ENCODE results near the gene ALOX5. TPM values are rescaled to one million over a fixed set of nuclear protein-coding genes. Genes with fewer than 3 reads are reported as not detected.

ALOX5 gene
- total RNA-seq, 1 donor from 2014 or later: 1.6 TPM

DNA sequence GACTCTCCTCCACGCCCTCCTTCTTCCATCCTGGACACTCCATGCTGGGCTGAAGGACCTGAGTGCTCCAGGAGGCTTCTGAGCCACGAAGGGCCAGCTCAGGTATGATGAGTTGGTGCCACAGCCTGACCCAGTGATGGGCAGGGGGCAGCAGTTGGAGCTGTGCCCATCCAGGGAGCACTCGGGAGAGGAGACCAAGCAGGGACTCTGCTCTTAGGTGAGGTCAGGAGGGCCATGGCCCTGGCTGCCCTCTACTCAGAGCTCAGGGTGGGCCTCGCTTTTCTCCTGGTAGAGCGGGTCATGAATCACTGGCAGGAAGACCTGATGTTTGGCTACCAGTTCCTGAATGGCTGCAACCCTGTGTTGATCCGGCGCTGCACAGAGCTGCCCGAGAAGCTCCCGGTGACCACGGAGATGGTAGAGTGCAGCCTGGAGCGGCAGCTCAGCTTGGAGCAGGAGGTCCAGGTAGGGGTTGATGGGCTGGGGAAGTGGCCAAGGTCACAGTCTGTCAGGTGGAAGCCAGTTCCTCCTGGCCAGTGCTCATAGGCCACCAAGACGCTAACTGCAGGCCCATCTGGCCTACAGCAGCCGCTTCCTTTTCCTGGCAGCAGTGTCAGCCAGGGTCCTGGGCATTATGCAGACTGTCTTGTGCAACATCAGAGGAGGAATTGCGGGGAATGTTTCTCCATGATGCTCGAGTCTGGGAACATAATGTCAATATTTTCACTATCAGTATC is 50.8 kb downstream of the ALOX5 start:
- no peak overlapping the region for H3K4me3 Mint-ChIP-seq
- H3K27me3 ChIP-seq: no peaks in the 10 kb centered on the region

DNA sequence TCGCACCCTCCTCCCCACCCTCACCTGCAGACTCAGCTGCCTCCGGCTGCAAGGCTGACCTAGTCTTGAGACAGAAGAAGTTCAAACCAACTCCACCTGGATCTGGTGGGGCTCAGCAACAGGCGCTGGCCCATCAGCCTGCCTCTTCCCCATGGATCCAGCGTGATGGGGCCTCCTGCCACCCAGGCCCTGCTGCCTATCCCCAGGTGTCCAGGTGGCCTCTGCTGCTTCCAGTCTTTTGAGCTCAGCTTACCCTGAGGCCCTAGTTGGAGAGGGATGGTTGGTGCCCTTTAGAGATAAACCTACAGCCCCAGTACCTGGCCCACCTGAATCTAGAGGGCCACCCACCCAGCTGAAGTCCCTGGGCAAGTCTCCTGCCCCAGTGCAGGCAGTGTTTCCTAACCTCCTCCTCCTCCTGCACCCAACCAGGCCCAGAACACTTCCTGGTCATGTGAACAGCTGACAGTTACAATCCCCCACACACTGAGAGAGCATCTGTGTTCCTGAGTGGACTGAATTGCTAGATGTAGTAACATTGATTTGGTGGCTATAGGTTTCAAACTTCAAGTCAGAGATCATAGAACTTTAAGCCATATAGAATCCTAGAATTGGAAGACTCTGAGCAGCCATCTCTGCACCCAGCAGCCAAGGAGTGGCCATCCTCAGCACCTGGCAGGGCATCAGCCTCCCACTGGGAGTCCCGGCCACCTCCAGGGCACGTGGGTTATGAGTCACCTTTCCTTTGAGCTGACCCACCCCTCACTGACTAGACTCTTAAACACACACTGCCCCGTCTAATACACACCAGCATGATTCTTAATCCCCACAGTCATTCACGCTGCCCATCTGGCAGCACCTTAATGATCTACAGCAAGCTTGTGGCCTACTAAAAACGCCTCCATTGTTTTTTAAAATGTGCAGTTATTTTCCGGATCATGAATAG is 51.9 kb downstream of the ALOX5 start:
- Histone ChIP-seq H3K27me3 (no peaks in the 10 kb centered on the region), H3F3A (ENCODE audit: low read depth) (no peaks in the 10 kb centered on the region), H3K9me3 (ENCODE audit: low read depth) (no peaks in the 10 kb centered on the region), H3K4me3 (no peak overlapping the region), H3K4me1 (no peaks in the 10 kb centered on the region), H3K4me2 (no peak overlapping the region), H3K36me3 (no peaks in the 10 kb centered on the region), H2AFZ (replicated peaks) (no peak overlapping the region), H3K9ac (no peak overlapping the region), H4K20me1 (ENCODE audit: low read depth) (no peaks in the 10 kb centered on the region), H3K79me2 (ENCODE audit: low read depth) (no peaks in the 10 kb centered on the region), H3K27ac (no peak overlapping the region)
- Mint-ChIP-seq H3K27me3 (ENCODE audit: insufficient read depth, low read depth) (peaks cover 7% of the 10 kb centered on the region), H3K9me3 (peaks cover 3% of the 10 kb centered on the region), H3K4me3 (no peak overlapping the region), H3K4me1 (peaks cover 9% of the 10 kb centered on the region), H3K27ac (no peak overlapping the region), H3K36me3 (no peaks in the 10 kb centered on the region)
- no peak for TF ChIP-seq EZH2 (IDR thresholded peaks at IDR 0.05)
- no peak for TF ChIP-seq CTCF (IDR thresholded peaks at IDR 0.05)
- TF ChIP-seq EZH2phosphoT487 (IDR thresholded peaks at IDR 0.05): no peak
- DNase-seq (ENCODE audit: low spot score): no peak

More for the DNA sequence above, 50.8 kb downstream of the ALOX5 start:
- Histone ChIP-seq H3K79me2 (ENCODE audit: low read depth) (no peaks in the 10 kb centered on the region), H3K36me3 (no peaks in the 10 kb centered on the region), H3K4me3 (no peak overlapping the region), H3K9me3 (ENCODE audit: low read depth) (no peaks in the 10 kb centered on the region), H3K9ac (no peak overlapping the region), H3K27ac (no peak overlapping the region), H4K20me1 (ENCODE audit: low read depth) (no peaks in the 10 kb centered on the region), H3K4me1 (peaks cover 8% of the 10 kb centered on the region), H2AFZ (replicated peaks) (no peak overlapping the region), H3K4me2 (no peak overlapping the region), H3F3A (ENCODE audit: low read depth) (peaks cover 3% of the 10 kb centered on the region)
- Mint-ChIP-seq H3K27me3 (ENCODE audit: insufficient read depth, low read depth) (peaks cover 9% of the 10 kb centered on the region), H3K36me3 (no peaks in the 10 kb centered on the region), H3K27ac (no peak overlapping the region), H3K4me1 (peaks cover 13% of the 10 kb centered on the region), H3K9me3 (peaks cover 3% of the 10 kb centered on the region)
- no peak for DNase-seq (ENCODE audit: low spot score)
- TF ChIP-seq EZH2phosphoT487 (IDR thresholded peaks at IDR 0.05): no peak
- no peak for TF ChIP-seq CTCF (IDR thresholded peaks at IDR 0.05)
- no peak for TF ChIP-seq EZH2 (IDR thresholded peaks at IDR 0.05)

GRCh38 chr10:45427262-45427969 is 53.4 kb downstream of the ALOX5 start:
- Histone ChIP-seq H3K27me3 (no peaks in the 10 kb centered on the region), H4K20me1 (ENCODE audit: low read depth) (no peaks in the 10 kb centered on the region), H3K36me3 (no peaks in the 10 kb centered on the region), H3K27ac (no peak overlapping the region), H3K4me3 (no peak overlapping the region), H3K9ac (no peak overlapping the region), H2AFZ (replicated peaks) (no peak overlapping the region), H3K9me3 (ENCODE audit: low read depth) (no peaks in the 10 kb centered on the region), H3K4me1 (no peaks in the 10 kb centered on the region), H3K79me2 (ENCODE audit: low read depth) (no peaks in the 10 kb centered on the region), H3K4me2 (no peak overlapping the region), H3F3A (ENCODE audit: low read depth) (no peaks in the 10 kb centered on the region)
- peaks cover 9% of the 10 kb centered on the region for H3K4me1 Mint-ChIP-seq
- peaks cover 3% of the 10 kb centered on the region for H3K9me3 Mint-ChIP-seq
- no peak for DNase-seq (ENCODE audit: low spot score)
- TF ChIP-seq EZH2 (IDR thresholded peaks at IDR 0.05) (no peak), EZH2phosphoT487 (IDR thresholded peaks at IDR 0.05) (no peak), CTCF (IDR thresholded peaks at IDR 0.05) (no peak)
- peaks cover 7% of the 10 kb centered on the region for H3K27me3 Mint-ChIP-seq (ENCODE audit: insufficient read depth, low read depth)
- no peaks in the 10 kb centered on the region for H3K36me3 Mint-ChIP-seq
- H3K27ac Mint-ChIP-seq: no peak overlapping the region
- H3K4me3 Mint-ChIP-seq: no peak overlapping the region
